Measurements from ENCODE around the gene TMEM109.

Gene TMEM109

GRCh38 chr11:60972182-60973030 is 58.4 kb downstream of the TMEM109 start:
- no peak for DNase-seq
